ELF-1 (cell line): ENCODE measurements around the gene CRBN.

Experiments used
- DNase-seq: peaks from one replicate; pipeline ENCODE4 v3.0.0-alpha.2; 2016; ENCODE audit warnings: low read depth, low spot score

CRBN gene

DNA sequence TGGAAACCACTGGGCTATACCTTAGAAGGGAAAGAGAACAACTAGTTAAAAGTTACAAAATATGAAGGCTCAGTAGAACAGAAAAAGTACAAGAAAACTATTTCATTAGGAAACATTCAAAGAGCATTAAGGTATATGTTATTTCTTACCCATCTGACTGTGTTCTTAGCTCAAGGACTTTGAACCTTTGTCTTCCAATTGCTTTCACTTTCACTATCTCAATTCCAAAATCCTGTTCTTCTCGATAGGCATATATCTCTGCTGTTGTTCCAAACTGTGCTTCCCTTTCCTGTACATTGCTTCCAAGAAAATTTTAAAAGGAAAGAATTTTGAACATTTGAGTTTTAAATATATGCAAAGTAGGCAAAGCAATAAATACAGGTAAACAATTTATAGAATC, 6.9 kb downstream of the CRBN start:
- DNase-seq: no peak

DNA sequence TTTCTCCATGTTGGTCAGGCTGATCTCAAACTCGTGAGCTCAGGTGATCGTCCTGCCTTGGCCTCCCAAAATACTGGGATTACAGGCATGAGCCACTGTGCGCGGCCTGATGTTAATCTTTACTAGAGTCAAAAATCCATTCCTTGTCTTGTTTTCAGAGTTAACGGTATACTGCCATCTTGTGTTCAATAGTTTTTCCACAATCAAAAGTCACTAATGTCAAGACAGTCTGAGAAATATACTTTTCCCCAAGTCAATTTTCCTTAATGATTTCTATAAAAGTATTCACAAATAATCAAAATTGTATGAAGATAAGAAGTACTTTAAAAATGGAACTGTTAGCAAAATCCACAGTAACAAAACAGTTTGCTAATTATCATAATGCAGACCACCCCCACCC, 8.5 kb downstream of the CRBN start:
- DNase-seq: no peak

DNA sequence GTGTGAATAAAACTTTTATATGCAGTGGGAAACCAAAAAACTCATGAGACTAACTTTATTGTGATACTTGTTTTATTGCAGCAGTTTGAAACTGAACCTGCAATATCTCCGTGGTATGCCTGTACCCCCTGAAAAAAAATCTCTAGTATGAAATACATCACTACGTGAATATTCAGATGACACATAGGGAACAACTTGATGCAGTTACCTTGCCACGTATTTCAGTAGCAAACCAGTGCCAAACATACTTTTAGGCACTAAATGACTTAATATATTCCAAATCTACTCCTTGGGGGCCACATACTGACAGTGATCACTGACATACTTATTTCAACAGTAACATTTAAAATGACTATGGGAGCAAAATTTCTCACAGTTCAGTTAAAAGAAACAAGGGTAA, 13.8 kb downstream of the CRBN start:
- no peak for DNase-seq

DNA sequence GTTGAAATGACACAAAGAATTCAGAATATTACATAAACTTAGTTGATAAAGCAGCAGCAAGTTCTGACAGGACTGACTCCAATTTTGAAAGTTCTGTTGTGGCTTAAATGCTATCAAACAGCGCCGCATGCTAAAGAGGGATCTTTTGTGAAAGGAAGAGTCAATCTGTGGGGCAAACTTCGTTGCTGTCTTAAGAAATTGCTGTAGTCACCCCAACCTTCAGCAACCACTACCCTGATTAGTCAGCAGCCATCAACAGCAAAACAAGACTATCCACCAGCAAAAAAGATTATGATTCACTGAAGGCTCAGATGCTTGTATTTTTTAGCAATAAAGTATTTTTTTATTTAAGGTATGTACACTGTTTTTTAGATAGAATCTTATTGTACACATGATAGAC, 14.2 kb downstream of the CRBN start:
- no peak for DNase-seq

DNA sequence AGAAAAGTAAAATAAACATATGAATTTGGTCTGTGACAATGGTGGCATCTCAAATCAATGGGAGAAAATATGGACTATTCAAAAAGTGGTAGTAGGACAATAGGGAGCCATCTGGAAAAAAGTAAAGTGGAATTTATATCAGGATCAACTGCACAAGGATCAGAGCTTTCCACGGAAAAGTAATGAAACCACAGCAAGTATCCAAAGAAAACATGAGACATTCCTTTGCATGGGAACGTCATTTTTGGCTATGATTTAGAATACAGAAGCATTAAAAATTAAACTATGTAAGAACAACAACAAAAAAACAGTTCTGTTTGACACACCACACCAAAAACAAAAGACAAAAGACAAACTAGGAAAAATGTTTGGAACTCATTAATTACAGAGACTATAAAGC, 18.7 kb downstream of the CRBN start:
- DNase-seq: no peak

DNA sequence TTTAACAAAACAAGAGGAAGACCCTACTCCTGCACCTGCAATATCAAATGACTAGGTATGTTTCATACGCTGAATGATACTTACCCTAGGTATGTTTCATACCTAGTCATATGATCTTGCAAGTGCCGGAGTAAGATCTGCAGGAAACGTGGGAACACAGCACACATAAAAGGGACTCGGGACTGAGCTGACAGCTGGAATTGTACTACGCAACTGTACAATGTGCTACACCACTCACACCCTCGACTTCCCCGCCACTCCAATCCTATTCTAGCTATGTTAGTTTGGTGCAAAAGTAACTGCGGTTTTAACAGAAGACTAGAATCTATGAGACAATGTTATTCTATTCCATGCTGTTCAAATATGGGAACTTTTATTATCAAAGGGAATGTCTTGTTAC, 22.0 kb downstream of the CRBN start:
- no peak for DNase-seq

DNA sequence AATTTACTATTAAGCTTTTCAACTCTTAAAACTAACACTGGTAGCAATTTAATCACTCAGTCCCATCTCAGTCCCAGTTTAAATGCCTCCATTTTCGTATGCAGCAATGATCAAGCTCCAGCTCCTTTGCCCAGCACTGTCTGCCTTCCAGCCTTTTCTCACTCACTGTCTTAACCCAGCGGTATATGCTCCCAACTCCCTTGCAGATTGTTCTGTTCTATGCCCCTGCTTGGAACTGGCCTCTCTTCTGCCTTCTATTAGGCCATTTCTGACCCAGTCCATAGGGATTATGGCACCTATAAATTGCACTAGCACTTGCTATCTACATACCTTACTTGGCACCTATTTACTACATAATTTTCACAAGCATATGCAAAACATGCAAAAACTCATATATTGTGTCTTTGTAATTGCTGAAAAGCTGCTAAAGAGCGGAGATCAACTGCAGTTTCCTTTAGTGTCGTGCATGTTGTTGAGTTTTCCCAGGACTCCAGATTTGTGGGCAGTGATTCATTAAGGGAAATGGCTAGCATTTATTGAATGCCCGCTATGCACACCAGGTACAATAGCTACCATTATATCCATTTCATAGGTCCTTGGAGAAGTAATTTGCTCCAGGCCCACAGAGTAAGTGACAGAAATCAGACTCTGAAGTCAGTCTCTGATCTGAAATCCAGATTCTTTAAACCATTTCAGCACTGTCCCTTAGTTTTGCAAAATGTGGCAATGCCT, 24.4 kb downstream of the CRBN start:
- no peak for DNase-seq

DNA sequence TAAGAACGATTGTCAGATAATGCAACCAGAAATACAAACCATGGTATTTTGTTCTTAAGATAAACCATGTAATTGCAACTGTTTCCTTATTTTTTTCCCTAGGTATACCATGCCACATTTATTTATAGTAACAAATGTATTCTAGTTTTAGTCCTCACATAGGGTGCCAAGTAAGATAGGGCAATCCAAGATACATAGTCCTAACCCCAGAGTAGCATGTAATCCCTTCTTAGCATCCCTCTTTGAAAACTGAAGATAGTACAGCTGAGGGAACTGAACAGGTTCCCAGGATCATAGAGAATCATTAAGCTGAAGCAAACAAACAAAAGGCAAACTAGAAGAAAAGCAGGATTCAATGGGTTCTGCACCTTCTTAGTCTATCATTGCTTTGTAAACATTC, 28.0 kb downstream of the CRBN start:
- no peak for DNase-seq

DNA sequence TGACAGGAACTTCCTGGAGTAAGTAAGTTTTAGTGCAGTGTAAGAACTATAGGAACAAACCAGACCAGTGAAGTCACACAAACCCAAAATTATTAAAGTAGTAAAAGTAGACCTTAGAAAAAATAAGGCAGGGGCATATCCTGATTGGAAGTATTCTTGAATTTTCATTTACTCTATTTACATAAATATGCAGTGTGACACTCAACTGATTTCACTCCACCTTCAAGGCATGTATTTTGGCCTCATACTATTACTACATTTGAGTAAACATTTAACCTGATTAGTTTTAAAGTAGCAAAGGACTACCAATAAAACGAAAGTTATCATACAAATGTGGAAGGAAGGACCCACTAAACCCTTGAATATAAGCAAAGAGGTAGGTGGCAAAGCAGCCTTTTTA, 29.9 kb downstream of the CRBN start:
- no peak for DNase-seq

DNA sequence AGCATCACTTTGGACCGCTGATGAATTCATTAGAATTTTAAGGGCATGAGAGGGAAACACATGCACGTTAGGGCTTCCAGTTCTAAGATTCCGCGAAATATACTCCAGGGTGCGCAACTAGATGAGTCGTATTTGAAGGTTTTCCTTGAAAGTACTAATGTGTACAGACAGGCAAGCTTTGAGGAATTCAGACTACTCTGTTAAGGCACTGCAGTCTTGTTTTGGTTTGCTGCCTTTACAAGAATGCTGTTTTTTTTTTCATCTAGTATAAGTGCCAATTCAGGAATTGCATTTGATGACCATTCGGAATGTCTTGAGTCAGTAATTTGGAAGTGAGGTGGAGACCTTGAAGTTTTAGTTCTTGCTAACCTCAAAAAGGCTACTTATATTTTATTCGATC, 33.7 kb downstream of the CRBN start:
- DNase-seq: no peak

DNA sequence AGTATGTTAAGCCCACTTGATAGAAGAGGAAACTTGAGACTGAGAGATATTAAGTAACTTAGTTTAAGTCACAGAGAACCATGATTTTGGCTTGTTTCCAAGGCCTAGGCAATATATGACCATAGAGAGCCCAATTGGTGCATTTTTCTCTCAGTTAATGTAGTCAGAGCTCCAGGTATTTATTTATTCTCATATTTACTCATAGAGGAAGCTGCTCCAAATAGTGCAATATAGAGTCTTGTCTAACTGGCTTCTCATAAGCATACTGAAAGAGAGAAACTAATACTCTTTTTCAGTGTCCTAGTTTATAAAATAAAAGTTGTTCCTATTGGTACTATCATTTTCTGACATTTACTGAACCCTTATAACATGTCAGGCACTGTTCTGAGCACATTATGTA, 37.6 kb downstream of the CRBN start:
- no peak for DNase-seq

DNA sequence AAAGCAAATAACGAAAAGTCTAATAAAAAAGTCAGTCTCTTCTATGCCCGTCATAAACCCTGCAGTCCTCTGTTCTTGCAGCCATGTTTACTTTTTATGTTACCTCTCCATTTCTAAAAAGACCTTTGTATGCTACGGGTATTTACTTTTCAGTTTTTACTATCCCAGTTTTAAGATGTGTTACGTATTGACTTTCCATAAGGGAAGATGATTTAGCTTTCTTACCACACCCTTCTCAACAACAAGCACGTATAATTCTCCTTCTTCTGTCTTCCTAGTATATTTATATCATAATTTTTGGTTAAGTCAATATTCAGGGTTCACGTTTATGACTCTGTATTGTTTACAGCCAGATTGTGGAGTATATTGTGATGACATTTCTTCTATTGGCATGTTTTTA, 42.0 kb downstream of the CRBN start:
- no peak for DNase-seq

DNA sequence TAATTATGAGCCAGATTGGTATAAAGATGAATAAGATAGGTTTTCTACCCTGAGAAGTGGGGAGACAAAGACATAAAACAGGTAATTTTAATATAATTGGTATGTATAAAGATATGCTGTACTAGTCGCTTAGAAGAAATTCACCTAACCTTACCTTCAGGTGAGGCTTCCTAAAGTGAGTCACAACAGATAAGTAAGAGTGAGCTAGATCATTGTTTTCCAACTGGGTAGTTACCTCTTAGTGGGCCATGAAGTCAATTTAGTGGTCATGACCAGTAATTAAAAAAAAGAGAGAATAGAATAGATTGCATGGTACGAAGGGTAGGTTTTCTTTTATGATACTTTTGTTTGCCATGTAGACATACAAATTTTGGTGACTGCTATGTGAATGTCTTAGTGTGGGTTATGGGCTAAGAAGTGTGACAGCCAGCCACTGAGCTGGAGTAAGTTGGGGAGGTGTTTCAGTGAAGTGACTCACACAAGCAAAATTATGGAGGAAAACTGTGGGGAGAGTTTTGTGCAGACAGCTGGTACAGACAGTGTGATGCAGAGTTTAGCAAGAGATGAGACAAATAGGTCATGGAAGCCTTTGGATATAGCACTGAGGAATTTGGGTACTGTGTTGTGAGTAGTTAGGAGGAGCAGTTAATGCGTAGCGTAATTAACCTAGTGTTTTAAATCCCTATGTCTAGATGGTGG, 44.6 kb downstream of the CRBN start:
- DNase-seq: no peak

DNA sequence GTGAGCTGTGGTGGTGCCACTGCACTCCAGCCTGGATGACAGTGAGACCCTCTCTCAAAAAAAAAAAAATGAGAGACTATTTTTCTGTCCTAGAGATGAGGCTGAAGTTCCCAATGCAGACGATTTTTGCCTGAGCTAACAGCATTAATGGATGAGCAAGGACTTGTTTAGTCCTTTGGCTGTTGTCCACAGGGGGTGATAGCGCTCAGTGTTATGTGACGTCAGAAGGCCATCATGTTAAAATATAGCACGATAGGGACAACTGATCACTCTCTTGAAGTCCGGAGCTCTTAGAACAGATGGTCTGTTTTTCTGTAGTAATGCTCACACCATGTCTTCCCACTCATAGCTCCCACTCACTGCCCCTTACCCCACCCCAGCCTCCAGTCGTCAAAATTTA, 46.0 kb downstream of the CRBN start:
- DNase-seq: no peak

DNA sequence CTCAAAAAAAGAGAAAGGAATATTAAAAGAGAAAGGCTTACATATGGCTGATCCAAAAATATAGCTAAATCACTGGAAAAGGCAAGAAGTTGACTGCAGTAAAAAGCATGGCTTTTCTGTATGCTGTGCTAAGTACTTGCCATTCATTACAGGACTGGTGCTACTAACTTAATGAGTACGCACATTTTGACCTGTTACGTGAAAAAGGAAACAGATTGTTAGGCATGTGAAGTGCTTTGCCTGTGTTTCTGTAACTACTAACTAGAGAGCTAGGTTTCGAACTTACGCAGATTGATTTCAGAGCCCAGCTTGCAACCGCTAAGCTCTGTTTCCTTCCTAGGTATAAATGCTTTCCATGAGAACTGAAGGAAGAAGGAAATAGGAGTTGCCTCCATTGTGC, 49.9 kb downstream of the CRBN start:
- DNase-seq: no peak

DNA sequence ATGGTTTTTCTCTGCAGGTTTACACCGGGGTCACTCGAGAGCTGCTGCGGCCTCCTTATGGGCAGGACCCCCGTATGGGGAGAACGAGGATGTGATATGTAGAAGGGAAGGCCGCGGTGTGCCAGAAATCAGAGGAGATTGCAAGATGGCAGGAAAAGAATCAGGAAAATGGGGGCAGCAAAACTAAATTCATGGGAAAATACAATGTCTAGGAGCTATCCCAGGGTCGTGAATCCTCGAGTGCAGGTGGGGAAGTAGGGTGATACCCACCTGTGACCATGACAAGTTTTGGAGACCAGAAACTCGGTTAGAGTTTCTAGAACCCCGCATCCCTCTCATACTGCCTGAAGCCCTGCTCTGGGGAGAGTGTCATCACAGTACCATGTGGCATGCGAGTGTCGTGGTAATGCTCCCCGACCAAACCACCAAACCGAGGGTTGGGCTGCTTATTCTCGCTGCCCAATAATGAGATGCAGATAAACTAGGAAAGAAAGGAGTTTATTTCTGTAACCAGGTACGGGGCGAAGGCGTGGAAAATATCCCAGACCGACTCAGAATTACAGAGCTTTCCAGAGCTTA, 52.0 kb downstream of the CRBN start:
- peak; percentile 28 for DNase-seq

DNA sequence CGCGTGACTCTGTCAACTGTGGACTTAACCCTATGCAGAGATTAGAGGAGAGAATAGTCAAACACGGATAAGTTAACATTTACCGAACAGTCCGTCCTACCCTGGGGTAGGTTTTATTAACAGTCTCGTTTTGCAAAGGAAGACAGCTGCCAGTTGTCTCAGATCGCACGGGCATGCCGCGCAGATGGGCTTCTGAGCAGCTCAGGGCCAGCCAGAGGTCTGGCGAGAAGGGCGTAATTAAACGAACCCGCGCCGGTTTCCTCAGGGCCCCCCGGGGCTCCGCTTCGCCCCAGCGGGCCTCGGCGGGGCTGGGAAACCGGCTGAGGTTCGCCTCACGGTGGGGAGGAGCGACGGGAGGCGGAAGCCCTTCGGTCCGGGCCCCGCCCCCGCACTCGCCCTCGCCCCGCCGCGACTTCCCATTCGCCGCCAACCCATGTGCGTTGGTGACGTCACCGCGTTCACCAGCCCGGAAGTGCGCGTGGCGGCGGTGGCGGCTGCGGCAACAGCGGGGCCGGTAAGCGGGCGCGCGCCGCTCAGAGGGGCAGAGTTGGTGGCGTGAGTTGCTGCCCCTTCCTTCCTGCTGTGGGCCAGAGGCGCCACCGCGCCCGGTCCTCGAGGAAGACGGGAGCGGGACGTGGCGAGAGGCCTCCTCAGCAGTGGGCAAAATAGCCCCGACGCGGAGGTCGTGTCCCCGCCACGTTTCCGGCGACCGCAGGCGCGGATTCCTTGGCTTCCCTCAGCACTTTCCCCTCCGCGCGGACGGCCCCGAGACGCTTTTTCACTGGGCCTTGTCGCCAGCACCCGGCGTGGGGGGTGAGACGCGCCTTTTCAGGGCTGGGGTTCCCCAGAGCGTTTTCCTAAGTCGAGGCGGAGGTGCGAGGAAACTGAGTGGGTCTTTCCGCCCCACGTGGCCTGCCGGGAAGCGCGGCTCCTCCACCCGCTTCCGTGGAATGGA, 52.7 kb downstream of the CRBN start, which contains the start of gene TRNT1:
TRNT1 (plus strand) TSS at position 464 of the 955 bp plus-strand sequence. CDS start 2,101 bp downstream, outside the sequence.
- peak; percentile 97 for DNase-seq

DNA sequence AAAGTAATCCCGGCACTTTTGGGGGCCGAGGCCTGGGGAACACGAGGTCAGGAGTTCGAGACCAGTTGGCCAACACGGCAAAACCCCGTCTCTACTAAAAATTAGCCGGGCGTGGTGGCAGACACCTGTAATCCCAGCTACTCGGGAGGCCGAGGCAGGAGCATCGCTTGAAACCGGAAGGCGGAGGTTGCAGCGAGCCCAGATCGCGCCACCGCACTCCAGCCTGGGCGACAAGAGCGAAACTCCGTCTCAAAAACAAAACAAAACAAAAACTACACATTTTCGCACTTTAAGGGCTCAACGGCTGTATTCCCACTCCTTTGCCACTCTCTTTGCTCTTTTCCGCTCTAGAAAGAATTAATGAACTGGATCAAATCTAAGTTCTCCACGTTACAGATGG, 53.5 kb downstream of the CRBN start:
- DNase-seq: no peak

DNA sequence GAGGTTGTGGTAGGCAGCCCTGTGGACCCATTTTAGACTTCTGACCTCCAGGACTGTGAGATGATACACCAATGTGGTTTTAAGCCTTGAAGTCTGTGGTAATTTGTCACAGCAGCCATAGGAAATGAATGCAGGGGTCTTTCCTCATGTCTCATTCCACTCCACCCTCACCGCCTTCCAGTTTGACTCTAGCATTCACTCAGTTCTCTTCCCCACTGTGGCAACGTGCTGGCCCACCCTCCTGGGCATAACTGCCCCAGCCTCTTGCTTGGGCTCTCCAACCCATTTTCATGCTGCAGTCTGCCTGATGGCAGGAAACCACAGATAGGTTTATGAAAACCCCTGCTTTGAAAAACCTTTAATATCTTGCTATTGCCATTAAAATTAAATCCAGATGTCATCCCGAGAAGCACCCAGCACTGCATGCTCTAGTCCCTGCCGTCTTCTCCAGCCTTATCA, 60.1 kb downstream of the CRBN start:
- DNase-seq: no peak

DNA sequence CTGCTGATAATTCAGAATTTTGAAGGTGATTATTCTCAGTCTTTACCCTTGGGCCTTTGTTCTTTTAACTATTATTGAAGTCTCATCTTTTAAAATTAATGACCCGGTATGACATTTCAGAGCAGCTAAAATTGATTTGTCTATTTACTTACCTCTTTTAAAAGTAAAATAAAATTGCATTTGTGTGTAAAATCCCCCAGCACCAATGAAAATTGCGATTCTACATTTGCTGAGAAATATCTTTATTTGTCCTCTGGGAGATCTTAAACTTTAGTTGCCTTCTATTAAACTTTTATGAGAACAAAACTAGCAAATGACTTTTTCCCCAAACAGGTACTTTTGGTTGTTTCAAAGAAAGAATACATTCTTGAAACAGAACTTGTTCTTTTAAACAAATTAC, 61.8 kb downstream of the CRBN start:
- DNase-seq: no peak

DNA sequence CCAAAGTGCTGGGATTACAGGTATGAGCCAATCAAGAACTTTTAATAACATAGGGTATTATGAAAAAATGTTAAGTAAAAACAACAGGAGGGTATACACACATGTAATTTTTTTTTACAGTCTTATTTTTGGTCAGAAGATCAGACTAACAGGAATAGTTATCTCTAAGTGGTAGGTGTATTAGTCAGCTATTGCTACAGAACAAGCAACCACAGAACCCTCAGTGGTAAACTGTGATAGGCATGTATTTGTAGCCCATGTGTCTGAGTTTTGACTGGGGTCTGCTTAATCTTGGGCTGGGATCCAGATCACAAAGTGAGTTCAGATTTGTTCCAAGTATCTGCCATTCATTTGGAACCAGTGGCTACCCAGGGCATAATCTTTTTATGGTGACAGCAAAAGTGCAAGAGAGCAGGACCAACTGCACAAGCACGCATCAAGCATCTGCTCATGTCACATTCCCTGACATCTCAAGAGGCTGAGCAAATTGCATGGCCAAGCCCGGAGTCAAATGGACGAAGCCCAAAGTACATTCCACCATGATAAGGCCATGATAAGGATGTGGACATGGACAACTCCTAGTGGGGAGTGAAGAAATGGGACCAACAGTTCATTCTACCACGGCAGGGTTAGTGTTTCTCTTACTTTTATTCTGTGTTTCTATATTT, 66.3 kb downstream of the CRBN start:
- no peak for DNase-seq
